Thyroid gland (tissue), 4 donors: ENCODE measurements around the gene RAB11FIP4.

ENCODE experiments used
- CTCF ChIP-seq, 6 experiments: fragments of 200-600 bp in 3 of 6; fragments of 450-650 bp in 3 of 6; sonication (generic) in 3 of 6; IDR thresholded peaks; one replicate each; pipeline ENCODE4 v1.5.1; 2016 to 2019; ENCODE audit warnings: antibody characterized with exemption in 6 of 6, mild to moderate bottlenecking in 2 of 6, inconsistent platforms in 1 of 6, moderate library complexity in 1 of 6
- POLR2A ChIP-seq, 2 donors: fragments of 450-650 bp; IDR thresholded peaks; one replicate each; pipeline ENCODE4 v1.6.1; 2017; ENCODE audit warnings: antibody characterized with exemption in 2 of 2, mild to moderate bottlenecking in 2 of 2, moderate library complexity in 1 of 2

GRCh38 chr17:31580706-31581490 is 189.4 kb downstream of the RAB11FIP4 start:
- TF ChIP-seq POLR2A (IDR thresholded peaks at IDR 0.05) (no peak), CTCF (IDR thresholded peaks at IDR 0.05) (no peak)
